ENCODE results near the gene ATF1. TPM values are rescaled to one million over a fixed set of nuclear protein-coding genes. Genes with fewer than 3 reads are reported as not detected.
"Not testable (repeated sequence)": the region's sequence is repeated elsewhere in the genome, so short reads cannot be mapped to it uniquely, and the experiment has no call there.

Gene ATF1
- total RNA-seq, 4 donors from 2014 or later, result 16.6 to 29.1 (median 21.1) TPM

GRCh38 chr12:50824914-50825313 is 61.0 kb downstream of the ATF1 start:
- DNase-seq (ENCODE audit: extremely low spot score), result no peak
- H3K9me3 ChIP-seq, result no peaks in the 10 kb centered on the region
- no peaks in the 10 kb centered on the region for H3K27me3 ChIP-seq
- intact Hi-C loops (cut with DNase I), result loop anchor here (1.0 to 5.0 kb wide), 3 partner anchors 58 to 162 kb away; no protein-coding TSS in a partner anchor
- H3K4me3 ChIP-seq, result no peak overlapping the region
- 46% methylated on average over 4 of the region's 4 CpGs for WGBS
- peaks cover 0 to 5% (median 2%) of the 10 kb centered on the region in 4 donors for H3K36me3 ChIP-seq
- H3K27ac ChIP-seq (replicated peaks in 1 of 4), result peak overlapping the region; percentile 58 to 75 (median 63)
- TF ChIP-seq, protein P1, sequence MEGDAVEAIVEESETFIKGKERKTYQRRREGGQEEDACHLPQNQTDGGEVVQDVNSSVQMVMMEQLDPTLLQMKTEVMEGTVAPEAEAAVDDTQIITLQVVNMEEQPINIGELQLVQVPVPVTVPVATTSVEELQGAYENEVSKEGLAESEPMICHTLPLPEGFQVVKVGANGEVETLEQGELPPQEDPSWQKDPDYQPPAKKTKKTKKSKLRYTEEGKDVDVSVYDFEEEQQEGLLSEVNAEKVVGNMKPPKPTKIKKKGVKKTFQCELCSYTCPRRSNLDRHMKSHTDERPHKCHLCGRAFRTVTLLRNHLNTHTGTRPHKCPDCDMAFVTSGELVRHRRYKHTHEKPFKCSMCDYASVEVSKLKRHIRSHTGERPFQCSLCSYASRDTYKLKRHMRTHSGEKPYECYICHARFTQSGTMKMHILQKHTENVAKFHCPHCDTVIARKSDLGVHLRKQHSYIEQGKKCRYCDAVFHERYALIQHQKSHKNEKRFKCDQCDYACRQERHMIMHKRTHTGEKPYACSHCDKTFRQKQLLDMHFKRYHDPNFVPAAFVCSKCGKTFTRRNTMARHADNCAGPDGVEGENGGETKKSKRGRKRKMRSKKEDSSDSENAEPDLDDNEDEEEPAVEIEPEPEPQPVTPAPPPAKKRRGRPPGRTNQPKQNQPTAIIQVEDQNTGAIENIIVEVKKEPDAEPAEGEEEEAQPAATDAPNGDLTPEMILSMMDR (IDR thresholded peaks at IDR 0.05), result no peak
- TF ChIP-seq POLR2A (IDR thresholded peaks at IDR 0.05; ENCODE audit: low read depth) (no peak), EP300 (IDR thresholded peaks at IDR 0.05) (no peak), POLR2AphosphoS5 (IDR thresholded peaks at IDR 0.05) (no peak)
- H3K4me1 ChIP-seq, result peaks cover 0 to 15% (median 9%) of the 10 kb centered on the region in 4 donors

DNA sequence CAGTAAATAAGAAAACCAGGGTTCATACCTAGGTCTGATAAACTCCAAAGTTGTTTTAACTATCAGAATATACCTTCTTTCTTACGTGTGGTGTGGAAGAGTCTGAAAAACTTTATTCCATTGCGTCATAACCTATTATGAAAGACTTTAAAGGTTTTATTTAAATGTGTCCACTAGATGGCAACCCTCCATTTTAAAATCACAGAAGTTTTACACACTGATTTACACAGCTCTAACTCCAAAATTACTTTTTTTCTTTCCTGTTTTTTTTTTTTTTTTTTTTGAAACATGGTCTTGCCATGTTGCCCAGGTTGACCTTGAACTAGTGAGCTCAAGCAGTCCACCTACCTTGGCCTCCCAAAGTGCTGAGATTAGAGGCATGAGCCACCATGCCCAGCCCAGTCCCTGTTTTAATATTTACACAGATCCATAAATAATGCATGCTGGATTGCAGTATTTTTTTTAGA is 61.5 kb downstream of the ATF1 start:
- no peak for DNase-seq (ENCODE audit: extremely low spot score)
- no peaks in the 10 kb centered on the region for H3K36me3 ChIP-seq
- H3K4me3 ChIP-seq, result no peak overlapping the region
- 2% methylated on average over 2 of the region's 2 CpGs for WGBS
- no peaks in the 10 kb centered on the region for H3K27me3 ChIP-seq
- no peaks in the 10 kb centered on the region for H3K9me3 ChIP-seq
- TF ChIP-seq EP300 (IDR thresholded peaks at IDR 0.05) (no peak), POLR2AphosphoS5 (IDR thresholded peaks at IDR 0.05) (peak in 1 of 2 donors; percentile 14), POLR2A (IDR thresholded peaks at IDR 0.05; ENCODE audit: low read depth) (no peak)
- TF ChIP-seq, protein P1 (IDR thresholded peaks at IDR 0.05), result peak; percentile 53 to 60 (median 53)
- H3K27ac ChIP-seq (replicated peaks in 1 of 4), result peak overlapping the region; percentile 58 to 75 (median 63)
- intact Hi-C loops (cut with DNase I), result loop anchor here (1.0 to 5.0 kb wide), 3 partner anchors 58 to 162 kb away; no protein-coding TSS in a partner anchor
- peaks cover 0 to 15% (median 9%) of the 10 kb centered on the region in 4 donors for H3K4me1 ChIP-seq

GRCh38 chr12:50828121-50828520 is 64.2 kb downstream of the ATF1 start:
- Histone ChIP-seq H3K4me1 (peaks cover 0 to 15% (median 9%) of the 10 kb centered on the region in 4 donors), H3K4me3 (no peak overlapping the region), H3K36me3 (no peaks in the 10 kb centered on the region), H3K9me3 (peaks cover 0 to 4% (median 0%) of the 10 kb centered on the region in 4 donors), H3K27me3 (no peaks in the 10 kb centered on the region), H3K27ac (replicated peaks in 1 of 4) (no peak overlapping the region)
- DNase-seq (ENCODE audit: extremely low spot score), result no peak
- intact Hi-C loops (cut with DNase I), result loop anchor here (5.0 kb wide), 2 partner anchors 61 to 94 kb away; no protein-coding TSS in a partner anchor
- TF ChIP-seq POLR2A (IDR thresholded peaks at IDR 0.05; ENCODE audit: low read depth) (no peak), EP300 (IDR thresholded peaks at IDR 0.05) (no peak), POLR2AphosphoS5 (IDR thresholded peaks at IDR 0.05) (no peak)
- TF ChIP-seq, protein P1 (IDR thresholded peaks at IDR 0.05), result no peak
- WGBS, result 100% methylated on average over 1 of the region's 1 CpG

- peaks cover 0 to 4% (median 0%) of the 10 kb centered on the region in 4 donors for H3K9me3 ChIP-seq
- H3K4me1 ChIP-seq, result peaks cover 0 to 15% (median 9%) of the 10 kb centered on the region in 4 donors
- WGBS, result 72% methylated on average over 2 of the region's 2 CpGs
- H3K36me3 ChIP-seq, result no peaks in the 10 kb centered on the region
- intact Hi-C loops (cut with DNase I), result loop anchor here (5.0 kb wide), 2 partner anchors 62 to 93 kb away; no protein-coding TSS in a partner anchor
- DNase-seq (ENCODE audit: extremely low spot score), result no peak
- TF ChIP-seq, protein P1 (IDR thresholded peaks at IDR 0.05), result no peak
- TF ChIP-seq EP300 (IDR thresholded peaks at IDR 0.05) (no peak), POLR2AphosphoS5 (IDR thresholded peaks at IDR 0.05) (no peak), POLR2A (IDR thresholded peaks at IDR 0.05; ENCODE audit: low read depth) (no peak)
- no peak overlapping the region for H3K27ac ChIP-seq (replicated peaks in 1 of 4)
- H3K4me3 ChIP-seq, result no peak overlapping the region
- H3K27me3 ChIP-seq, result no peaks in the 10 kb centered on the region
These were observed 65.0 kb downstream of the ATF1 start for GRCh38 chr12:50828886-50829285.

- H3K27me3 ChIP-seq; H3K4me1 ChIP-seq; H3K27ac ChIP-seq (replicated peaks in 1 of 4); intact Hi-C loops (cut with DNase I); DNase-seq (ENCODE audit: extremely low spot score); H3K4me3 ChIP-seq; H3K9me3 ChIP-seq; H3K36me3 ChIP-seq: not testable (repeated sequence)
These were observed 69.9 kb downstream of the ATF1 start for GRCh38 chr12:50833801-50834200.
